Neural cell (in vitro differentiated cells): ENCODE measurements around the gene REC114. TPM values are rescaled to one million over a fixed set of nuclear protein-coding genes. Genes with fewer than 3 reads are reported as not detected.

Experiments
- H2AFZ ChIP-seq: fragments of 200-600, 300-800 bp; sonication (generic), shearing (Covaris generic); 2 replicates; pipeline ENCODE4 v1.6.0; 2014; ENCODE audit warnings: low read depth, mild to moderate bottlenecking, antibody characterized with exemption, low read length, moderate library complexity
- H3F3A ChIP-seq: fragments of 200-600 bp; shearing (Covaris generic); 2 replicates; pipeline ENCODE4 v1.6.1; 2016; ENCODE audit warnings: mild to moderate bottlenecking, moderate library complexity, mixed read lengths, antibody characterized with exemption, low read length; ENCODE audit not compliant: insufficient read depth, poor library complexity, severe bottlenecking
- H3K27ac ChIP-seq: fragments of 200-600, 300-800 bp; sonication (generic), shearing (Covaris generic); 2 replicates; pipeline ENCODE4 v1.5.1; 2014; ENCODE audit warnings: mild to moderate bottlenecking, low read length, moderate library complexity
- H3K27me3 ChIP-seq: fragments of 300-800, 200-600 bp; sonication (generic), shearing (Covaris generic); 2 replicates; pipeline ENCODE4 v1.6.0; 2014; ENCODE audit warnings: mild to moderate bottlenecking, low read depth, low read length, moderate library complexity; ENCODE audit not compliant: insufficient read depth
- H3K36me3 ChIP-seq: fragments of 300-800, 200-600 bp; sonication (generic), shearing (Covaris generic); 2 replicates; pipeline ENCODE4 v1.5.1; 2014; ENCODE audit warnings: mild to moderate bottlenecking, antibody characterized with exemption, low read length, moderate library complexity; ENCODE audit not compliant: insufficient read depth
- H3K4me2 ChIP-seq: fragments of 300-800, 200-600 bp; sonication (generic), shearing (Covaris generic); 2 replicates; pipeline ENCODE4 v1.6.0; 2014; ENCODE audit warnings: mild to moderate bottlenecking, low read length
- H3K4me3 ChIP-seq: fragments of 300-800, 200-600 bp; sonication (generic), shearing (Covaris generic); 2 replicates; pipeline ENCODE4 v1.5.1; 2014; ENCODE audit warnings: mild to moderate bottlenecking, low read length, moderate library complexity
- H3K79me2 ChIP-seq: fragments of 200-600 bp; shearing (Covaris generic); replicated peaks from 2 replicates; pipeline ENCODE4 v1.6.0; 2014; ENCODE audit warnings: mild to moderate bottlenecking, low read length, moderate library complexity; ENCODE audit not compliant: insufficient read depth
- H3K9ac ChIP-seq: fragments of 300-800, 200-600 bp; sonication (generic), shearing (Covaris generic); 2 replicates; pipeline ENCODE4 v1.6.1; 2016; ENCODE audit warnings: mild to moderate bottlenecking, low read length, mixed read lengths
- H3K9me2 ChIP-seq: fragments of 200-600 bp; shearing (Covaris generic); 2 replicates; pipeline ENCODE4 v1.6.1; 2016; ENCODE audit warnings: mild to moderate bottlenecking, low read length, mixed read lengths; ENCODE audit not compliant: insufficient read depth
- H3K9me3 ChIP-seq: fragments of 200-600, 300-800 bp; sonication (generic), shearing (Covaris generic); 2 replicates; pipeline ENCODE4 v1.6.1; 2016; ENCODE audit warnings: mild to moderate bottlenecking, mixed run types, low read length, moderate library complexity, mixed read lengths
- H4K20me1 ChIP-seq: fragments of 200-600 bp; shearing (Covaris generic); 2 replicates; pipeline ENCODE4 v1.6.1; 2016; ENCODE audit warnings: mild to moderate bottlenecking, mixed run types; ENCODE audit not compliant: insufficient read depth
- CTCF ChIP-seq: fragments of 450-650 bp; IDR thresholded peaks from 2 replicates; pipeline ENCODE4 v1.5.1; 2014; ENCODE audit warnings: antibody characterized with exemption, mild to moderate bottlenecking, moderate library complexity; ENCODE audit not compliant: poor library complexity, severe bottlenecking
- EP300 ChIP-seq: fragments of 450-650 bp; conservative IDR thresholded peaks from 2 replicates; pipeline ENCODE4 v1.6.1; 2014; ENCODE audit warnings: antibody characterized with exemption, mild to moderate bottlenecking, moderate library complexity; ENCODE audit not compliant: poor library complexity, severe bottlenecking
- EZH2 ChIP-seq: fragments of 200-600, 300-800 bp; shearing (Covaris generic), sonication (generic); IDR thresholded peaks from 2 replicates; pipeline ENCODE4 v1.6.1; 2014; ENCODE audit warnings: antibody characterized with exemption, low read length, borderline replicate concordance, mild to moderate bottlenecking; ENCODE audit not compliant: insufficient read depth, poor library complexity, severe bottlenecking
- MXI1 ChIP-seq: fragments of 450-650 bp; conservative IDR thresholded peaks from 2 replicates; pipeline ENCODE4 v1.6.1; 2014; ENCODE audit warnings: antibody characterized with exemption, mild to moderate bottlenecking; ENCODE audit not compliant: poor library complexity, severe bottlenecking
- POLR2AphosphoS5 ChIP-seq: IDR thresholded peaks from 2 replicates; pipeline ENCODE4 v1.6.1; 2012
- RAD21 ChIP-seq: fragments of 450-650 bp; conservative IDR thresholded peaks from 2 replicates; pipeline ENCODE4 v1.6.1; 2014; ENCODE audit warnings: antibody characterized with exemption, mild to moderate bottlenecking, moderate library complexity
- REST ChIP-seq: IDR thresholded peaks from 2 replicates; pipeline ENCODE4 v1.6.1; 2012; ENCODE audit warnings: borderline replicate concordance
- SMC3 ChIP-seq: fragments of 450-650 bp; conservative IDR thresholded peaks from 2 replicates; pipeline ENCODE4 v1.6.1; 2014; ENCODE audit warnings: antibody characterized with exemption, mild to moderate bottlenecking, moderate library complexity; ENCODE audit not compliant: poor library complexity
- TAF1 ChIP-seq: IDR thresholded peaks from 2 replicates; pipeline ENCODE4 v1.6.1; 2012; ENCODE audit warnings: low read depth
- polyA plus RNA-seq: library from polyadenylated mRNA; depleted of rRNA; stranded (reverse); fragments of >200 nt; gene quantifications from 2 replicates; pipeline ENCODE4 v1.2.3, GENCODE V29; 2014

REC114 gene
- polyA plus RNA-seq, 1 donor from 2014 or later: not detected

- H3K9me3 ChIP-seq: no peaks in the 10 kb centered on the region
- H3K9ac ChIP-seq: no peak overlapping the region
- no peak overlapping the region for H3K27ac ChIP-seq
- H3K9me2 ChIP-seq: no peaks in the 10 kb centered on the region
- no peaks in the 10 kb centered on the region for H3K79me2 ChIP-seq
- no peak overlapping the region for H3K4me2 ChIP-seq
- H3K4me3 ChIP-seq: no peak overlapping the region
- no peaks in the 10 kb centered on the region for H3F3A ChIP-seq
- H4K20me1 ChIP-seq: no peaks in the 10 kb centered on the region
- H3K27me3 ChIP-seq: no peaks in the 10 kb centered on the region
- no peak for TF ChIP-seq EZH2
- no peak for TF ChIP-seq CTCF
- H3K36me3 ChIP-seq: no peaks in the 10 kb centered on the region
- H2AFZ ChIP-seq: no peak overlapping the region
These were observed 74.6 kb downstream of the REC114 start for GRCh38 chr15:73517566-73517965.

- H3K27me3 ChIP-seq: no peaks in the 10 kb centered on the region
These were observed 75.4 kb downstream of the REC114 start for GRCh38 chr15:73518180-73518862.

More at GRCh38 chr15:73518180-73518862, 75.4 kb downstream of the REC114 start:
- no peaks in the 10 kb centered on the region for H3K9me3 ChIP-seq
- no peak overlapping the region for H3K4me3 ChIP-seq
- H2AFZ ChIP-seq: no peak overlapping the region
- no peaks in the 10 kb centered on the region for H4K20me1 ChIP-seq
- no peak overlapping the region for H3K27ac ChIP-seq
- no peak overlapping the region for H3K4me2 ChIP-seq
- H3K36me3 ChIP-seq: no peaks in the 10 kb centered on the region
- H3K9me2 ChIP-seq: no peaks in the 10 kb centered on the region
- H3K79me2 ChIP-seq: no peaks in the 10 kb centered on the region
- TF ChIP-seq TAF1: no peak
- TF ChIP-seq REST: no peak
- no peak for TF ChIP-seq SMC3
- no peak for TF ChIP-seq RAD21
- no peak for TF ChIP-seq CTCF
- TF ChIP-seq EZH2: no peak
- TF ChIP-seq POLR2AphosphoS5: no peak
- TF ChIP-seq EP300: no peak
- no peak for TF ChIP-seq MXI1
- no peak overlapping the region for H3K9ac ChIP-seq
- H3F3A ChIP-seq: no peaks in the 10 kb centered on the region
